Renal cortical epithelial cell (primary cell): ENCODE data around the gene CYTIP. TPM values are rescaled to one million over a fixed set of nuclear protein-coding genes. Genes with fewer than 3 reads are reported as not detected.
"Not testable (repeated sequence)": the region's sequence is repeated elsewhere in the genome, so short reads cannot be mapped to it uniquely, and the experiment has no call there.

ENCODE experiments used
- DNase-seq: peaks from one replicate; pipeline ENCODE4 v3.0.0-alpha.2; 2011; ENCODE audit warnings: low read depth
- total RNA-seq: library from RNA; depleted of rRNA; stranded (reverse); fragments of >200 nt; gene quantifications from 2 replicates; pipeline ENCODE4 v1.2.3, GENCODE V29; 2014

The CYTIP gene
- total RNA-seq, 1 donor from 2014 or later = 0.94 TPM

GRCh38 chr2:157424374-157424773 is 19.5 kb downstream of the CYTIP start:
- no peak for DNase-seq

DNA sequence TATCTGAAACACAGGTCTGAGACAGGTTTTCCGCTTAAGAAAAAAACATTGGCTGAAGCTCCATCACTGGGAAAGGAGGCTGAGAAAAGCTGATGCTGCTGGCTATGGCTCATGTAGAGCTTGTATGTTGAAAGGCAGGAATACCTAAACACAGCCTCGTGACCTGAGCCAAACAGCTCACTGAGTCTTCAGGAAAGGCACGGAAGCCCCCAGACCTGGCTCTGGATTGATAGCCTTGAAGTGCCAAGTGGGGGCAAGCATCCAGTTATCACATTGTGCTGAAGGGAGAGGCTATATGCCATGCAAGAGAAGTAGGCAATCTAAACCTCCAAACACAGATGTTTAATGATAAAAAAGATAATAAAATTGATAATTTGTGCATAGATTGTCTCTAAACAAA is 21.9 kb downstream of the CYTIP start:
- no peak for DNase-seq

- DNase-seq = no peak
These were observed 22.5 kb downstream of the CYTIP start for GRCh38 chr2:157421331-157421944.

DNA sequence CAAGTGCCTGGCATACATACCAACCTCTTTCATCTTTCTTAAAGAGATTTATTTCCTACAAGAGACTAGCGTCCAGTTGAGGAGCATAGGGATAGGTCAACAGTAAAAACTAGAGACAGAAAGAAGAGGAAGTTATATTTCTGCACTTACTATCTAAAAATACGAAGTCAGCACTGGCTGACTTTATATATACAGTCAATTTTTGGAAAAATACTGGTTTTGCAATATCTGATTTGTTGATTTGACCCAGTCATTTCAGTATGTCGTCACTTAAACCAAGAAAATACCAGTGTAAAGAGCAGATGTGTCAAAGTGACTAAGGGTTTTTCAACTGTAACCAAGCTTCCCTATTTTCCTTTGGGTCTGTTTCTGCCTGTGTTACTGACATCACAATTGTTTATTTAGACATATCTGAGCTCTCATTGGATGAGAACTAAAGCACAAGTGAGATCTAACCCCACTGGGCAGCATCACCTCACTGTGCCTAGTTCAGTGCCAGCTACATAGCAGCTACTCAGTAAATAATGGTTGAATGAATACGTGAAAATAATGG is 23.0 kb downstream of the CYTIP start:
- DNase-seq = peak; percentile 39

DNA sequence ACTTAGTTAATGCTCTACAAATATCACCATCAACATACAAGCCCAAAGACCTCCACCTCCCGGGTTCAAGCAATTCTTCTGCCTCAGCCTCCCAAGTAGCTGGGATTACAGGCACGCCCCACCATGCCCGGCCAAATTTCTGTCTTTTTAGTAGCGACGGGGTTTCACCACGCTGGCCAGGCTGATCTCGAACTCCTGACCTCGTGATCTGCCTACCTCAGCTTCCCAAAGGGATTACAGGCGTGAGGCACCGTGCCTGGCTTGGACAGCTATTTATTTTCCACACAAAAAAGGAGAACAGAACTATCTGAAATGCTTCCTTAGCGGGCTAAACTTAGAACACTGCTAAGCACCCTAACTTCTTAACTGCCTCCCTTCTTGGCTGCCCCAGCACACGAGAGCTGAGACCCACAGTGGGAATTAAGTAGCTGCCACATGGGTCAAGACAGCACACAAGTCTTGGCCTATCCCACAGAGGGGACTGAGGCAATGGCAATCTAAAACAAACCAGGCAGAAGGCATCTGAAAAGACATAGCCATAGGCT is 24.8 kb downstream of the CYTIP start:
- DNase-seq = no peak

DNA sequence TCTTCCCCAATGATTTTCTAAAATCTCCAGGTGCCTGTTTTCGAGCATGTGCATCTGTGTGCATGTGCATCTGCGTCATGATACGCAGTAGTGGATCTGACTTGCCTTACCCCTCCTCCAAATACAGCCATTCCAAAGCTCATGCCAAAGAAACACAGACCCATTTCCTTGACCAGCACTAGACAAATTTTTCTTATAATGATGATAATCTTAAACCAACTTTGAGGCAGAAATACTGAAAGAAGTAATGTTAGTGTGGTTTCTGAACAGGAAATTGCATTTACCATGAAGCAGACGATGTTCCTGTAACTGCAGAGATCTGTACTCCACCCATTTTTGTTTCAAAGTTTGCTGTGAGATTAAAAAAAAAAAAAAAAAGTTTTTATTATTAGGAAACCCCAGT is 25.6 kb downstream of the CYTIP start:
- DNase-seq = no peak

DNA sequence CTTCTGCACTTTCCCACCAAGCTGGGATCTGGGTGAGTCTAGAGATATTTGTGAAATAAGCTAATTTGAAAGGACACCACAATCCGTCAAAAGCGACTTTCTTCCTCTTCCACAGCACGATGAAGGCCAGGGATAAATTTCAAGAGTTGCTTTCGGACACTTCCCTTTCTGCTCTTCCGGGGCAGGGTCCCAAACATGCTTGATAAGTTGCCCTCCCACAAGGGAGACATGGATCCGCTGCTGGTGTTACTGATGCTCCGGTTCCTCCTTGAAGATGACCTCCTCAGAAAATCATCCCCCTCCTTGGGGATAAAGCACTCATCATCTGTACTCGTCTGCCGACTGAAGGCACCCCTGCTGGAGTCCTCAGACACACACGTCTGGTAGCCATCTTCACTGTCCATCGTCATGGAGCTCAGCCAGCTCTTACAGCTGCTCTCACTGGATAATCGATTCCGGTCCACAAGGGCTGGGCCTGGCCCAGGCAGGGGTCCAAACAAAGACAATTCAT is 28.2 kb downstream of the CYTIP start:
- DNase-seq = no peak

DNA sequence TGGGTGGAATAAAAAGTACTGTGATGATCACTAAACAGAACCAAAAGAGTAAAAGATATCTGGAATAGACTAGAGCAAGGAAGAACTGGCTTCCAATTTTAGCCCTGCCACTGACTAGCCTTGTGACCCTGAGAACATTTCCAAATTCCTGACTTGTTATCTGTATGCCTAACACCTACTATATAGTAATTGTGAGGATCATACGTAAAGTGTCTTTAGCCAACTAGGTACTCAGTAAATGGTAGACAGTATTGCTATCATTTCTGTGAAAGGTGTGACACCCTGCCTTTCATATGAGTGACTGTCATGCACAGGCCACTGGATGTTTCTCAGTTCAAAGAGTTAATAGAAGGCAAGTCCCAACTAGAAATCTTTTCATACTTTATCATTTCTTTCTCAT is 29.8 kb downstream of the CYTIP start:
- no peak for DNase-seq

GRCh38 chr2:157413326-157414035 is 30.4 kb downstream of the CYTIP start:
- no peak for DNase-seq

GRCh38 chr2:157411624-157412336 is 32.1 kb downstream of the CYTIP start:
- no peak for DNase-seq

GRCh38 chr2:157405398-157405797 is 38.5 kb downstream of the CYTIP start:
- DNase-seq = not testable (repeated sequence)

- peak; percentile 75 for DNase-seq
These were observed 39.5 kb downstream of the CYTIP start for GRCh38 chr2:157404363-157404762.

GRCh38 chr2:157402801-157403485 is 40.9 kb downstream of the CYTIP start:
- DNase-seq = not testable (repeated sequence)

- no peak for DNase-seq
These were observed 48.1 kb downstream of the CYTIP start for GRCh38 chr2:157395811-157396210.

DNA sequence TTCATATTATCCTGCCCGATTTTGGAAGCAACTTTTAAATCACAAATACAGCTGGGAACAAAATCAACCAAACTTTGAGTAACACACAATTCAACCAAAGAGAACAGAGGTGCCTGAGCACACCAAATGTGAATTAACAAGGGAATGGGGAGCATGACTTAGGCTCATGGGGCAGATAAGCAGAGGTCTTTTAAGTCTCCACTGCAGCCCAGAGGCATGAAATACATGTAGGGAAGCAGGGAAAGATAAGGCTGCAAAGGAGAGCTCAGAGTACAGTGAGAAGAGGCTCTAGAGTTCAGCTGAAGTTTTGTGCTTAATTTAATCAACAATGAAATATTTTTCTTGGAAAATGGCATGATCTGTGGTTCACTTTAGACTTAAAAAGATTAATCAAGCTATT is 49.0 kb downstream of the CYTIP start:
- DNase-seq = no peak

DNA sequence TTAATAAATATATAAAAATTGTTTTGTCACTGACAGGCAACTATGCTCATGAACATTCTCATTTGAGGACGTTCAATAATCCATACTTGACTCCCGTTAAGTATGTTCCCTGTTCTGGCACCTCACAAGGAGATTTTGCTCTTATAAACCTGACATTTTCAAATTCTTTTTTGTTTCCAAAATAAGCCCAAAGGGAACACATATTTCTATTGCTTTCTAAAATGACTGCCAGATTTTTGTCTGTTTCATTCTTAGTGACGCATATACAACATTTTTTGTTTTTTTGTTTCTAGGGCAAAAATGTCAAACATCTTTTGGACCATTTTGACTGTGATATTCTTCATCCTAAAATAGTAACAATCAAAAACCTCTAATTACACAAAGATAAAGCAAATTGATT is 50.5 kb downstream of the CYTIP start:
- DNase-seq = no peak

GRCh38 chr2:157388827-157389226 is 55.1 kb downstream of the CYTIP start:
- DNase-seq = peak; percentile 45

DNA sequence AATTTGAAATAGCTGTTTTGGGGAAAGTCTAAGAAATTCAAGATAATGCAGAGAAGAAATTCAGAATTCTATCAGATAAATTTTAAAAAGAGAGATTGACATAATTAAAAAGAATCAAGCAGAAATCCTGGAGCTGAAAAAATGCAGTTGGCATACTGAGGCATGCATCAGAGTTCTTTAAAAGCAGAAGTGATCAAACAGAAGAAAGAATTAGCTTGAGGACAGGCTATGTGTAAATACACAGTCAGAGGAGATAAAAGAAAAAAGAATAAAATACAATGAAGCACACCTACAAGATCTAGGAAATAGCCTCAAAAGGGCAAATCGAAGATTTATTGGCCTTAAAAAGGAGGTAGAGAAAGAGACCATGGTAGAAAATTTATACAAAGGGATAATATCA is 57.1 kb downstream of the CYTIP start:
- no peak for DNase-seq

- DNase-seq = no peak
These were observed 57.6 kb downstream of the CYTIP start for GRCh38 chr2:157386247-157386646.

GRCh38 chr2:157377861-157378260 is 66.0 kb downstream of the CYTIP start:
- DNase-seq = no peak

DNA sequence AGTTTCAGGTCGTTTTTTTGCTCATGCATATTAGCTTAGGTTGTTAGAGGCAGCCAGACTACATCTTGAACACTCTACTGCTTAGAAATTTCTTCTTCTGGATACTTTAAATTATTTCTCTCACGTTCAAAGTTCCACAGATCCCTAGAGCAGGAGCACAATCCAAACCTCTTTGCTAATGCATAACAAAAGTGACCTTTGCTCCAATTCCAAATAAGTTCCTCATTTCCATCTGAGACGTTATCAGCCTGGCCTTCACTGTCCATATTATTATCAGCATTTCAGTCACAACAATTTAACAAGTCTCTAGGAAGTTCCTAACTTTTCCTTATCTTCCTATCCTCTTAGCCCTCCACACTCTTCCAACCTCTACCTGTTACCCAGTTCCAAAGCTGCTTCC is 67.8 kb downstream of the CYTIP start:
- no peak for DNase-seq

DNA sequence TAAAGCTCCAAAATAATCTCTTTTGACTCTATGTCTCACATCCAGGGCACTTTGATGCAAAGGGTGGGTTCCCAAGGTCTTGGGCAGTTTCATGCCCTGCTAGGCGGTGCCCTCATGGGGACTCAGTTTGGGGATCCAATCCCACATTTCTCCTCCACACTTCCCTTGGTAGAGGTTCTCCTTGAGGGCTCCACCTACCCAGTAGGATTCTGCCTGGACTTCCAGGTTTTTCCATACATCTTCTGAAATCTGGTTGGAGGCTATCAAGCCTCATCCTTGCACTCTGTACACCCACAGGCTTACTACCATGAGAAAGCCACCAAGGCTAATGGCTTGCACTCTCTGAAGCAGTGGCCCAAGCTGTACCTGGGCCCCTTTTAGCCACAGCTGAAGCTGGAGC is 68.5 kb downstream of the CYTIP start:
- DNase-seq = no peak
